Astrocyte (in vitro differentiated cells and primary cell): ENCODE results near the gene C16orf96.

Source experiments
- EZH2 ChIP-seq: IDR thresholded peaks from 2 replicates; pipeline ENCODE4 v1.6.1; 2012; ENCODE audit warnings: mild to moderate bottlenecking, low read length, inconsistent platforms; ENCODE audit not compliant: insufficient read depth
- TF ChIP-seq, protein P1 (sequence below): IDR thresholded peaks from 2 replicates; pipeline ENCODE4 v1.5.1; 2011; ENCODE audit warnings: low read depth, mild to moderate bottlenecking, inconsistent platforms, low read length, moderate library complexity; ENCODE audit not compliant: insufficient read depth

DNA sequence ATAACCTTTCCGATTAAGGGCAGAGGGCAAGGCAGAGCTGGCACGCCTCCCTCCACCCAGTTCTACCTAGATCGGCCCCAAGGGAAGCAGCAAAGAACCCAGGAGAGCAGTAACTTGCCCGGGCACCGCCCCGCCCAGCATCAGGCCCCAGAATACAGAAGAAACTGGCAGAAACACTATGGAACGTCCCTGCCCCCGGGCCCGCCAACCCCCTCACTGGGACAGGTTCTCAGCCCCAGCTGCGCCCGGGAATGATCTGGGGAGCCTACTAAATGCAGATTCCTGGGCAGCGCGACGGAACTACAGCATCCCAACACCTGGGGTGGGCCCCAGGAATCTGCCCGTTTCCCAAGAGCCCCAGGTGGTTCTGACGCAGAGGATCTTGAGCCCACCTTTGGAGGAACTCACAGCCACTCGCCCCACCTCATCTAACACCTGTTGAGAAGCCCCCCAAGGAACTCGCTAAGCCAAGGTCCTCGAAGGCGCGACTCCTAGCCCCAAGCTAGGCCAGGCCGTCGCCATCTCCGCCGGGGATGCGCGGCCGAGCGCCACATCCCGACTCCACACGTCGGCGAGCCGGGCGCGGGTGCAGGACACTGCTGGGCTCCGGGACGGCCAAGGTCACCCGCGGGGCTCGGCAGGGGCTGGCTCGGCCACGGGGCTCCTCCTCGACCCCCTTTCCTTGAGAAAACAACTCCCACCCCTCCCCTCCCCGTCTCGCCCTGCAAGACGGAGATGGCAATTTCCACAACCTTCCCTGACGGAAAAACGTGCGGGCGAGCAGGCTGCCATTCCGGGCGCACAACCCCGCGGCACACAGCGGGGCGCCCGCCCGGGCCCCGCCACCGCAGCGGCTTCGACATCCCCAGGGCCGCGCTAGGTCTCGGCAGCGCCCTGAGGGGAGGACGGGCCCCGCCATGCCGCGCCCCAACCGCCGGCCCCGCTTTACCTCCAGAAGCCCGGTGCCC is 18.5 kb upstream of the C16orf96 start:
- TF ChIP-seq, protein P1, sequence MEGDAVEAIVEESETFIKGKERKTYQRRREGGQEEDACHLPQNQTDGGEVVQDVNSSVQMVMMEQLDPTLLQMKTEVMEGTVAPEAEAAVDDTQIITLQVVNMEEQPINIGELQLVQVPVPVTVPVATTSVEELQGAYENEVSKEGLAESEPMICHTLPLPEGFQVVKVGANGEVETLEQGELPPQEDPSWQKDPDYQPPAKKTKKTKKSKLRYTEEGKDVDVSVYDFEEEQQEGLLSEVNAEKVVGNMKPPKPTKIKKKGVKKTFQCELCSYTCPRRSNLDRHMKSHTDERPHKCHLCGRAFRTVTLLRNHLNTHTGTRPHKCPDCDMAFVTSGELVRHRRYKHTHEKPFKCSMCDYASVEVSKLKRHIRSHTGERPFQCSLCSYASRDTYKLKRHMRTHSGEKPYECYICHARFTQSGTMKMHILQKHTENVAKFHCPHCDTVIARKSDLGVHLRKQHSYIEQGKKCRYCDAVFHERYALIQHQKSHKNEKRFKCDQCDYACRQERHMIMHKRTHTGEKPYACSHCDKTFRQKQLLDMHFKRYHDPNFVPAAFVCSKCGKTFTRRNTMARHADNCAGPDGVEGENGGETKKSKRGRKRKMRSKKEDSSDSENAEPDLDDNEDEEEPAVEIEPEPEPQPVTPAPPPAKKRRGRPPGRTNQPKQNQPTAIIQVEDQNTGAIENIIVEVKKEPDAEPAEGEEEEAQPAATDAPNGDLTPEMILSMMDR, result no peak
- TF ChIP-seq EZH2, result no peak
